GM19455 (cell line): ENCODE results near the gene HOTAIR.

ENCODE experiments used
- ATAC-seq: cut with Tn5 transposase; IDR thresholded peaks from one replicate; pipeline ENCODE4 v1.9.1; 2021; ENCODE audit not compliant: unreplicated experiment

HOTAIR gene

DNA sequence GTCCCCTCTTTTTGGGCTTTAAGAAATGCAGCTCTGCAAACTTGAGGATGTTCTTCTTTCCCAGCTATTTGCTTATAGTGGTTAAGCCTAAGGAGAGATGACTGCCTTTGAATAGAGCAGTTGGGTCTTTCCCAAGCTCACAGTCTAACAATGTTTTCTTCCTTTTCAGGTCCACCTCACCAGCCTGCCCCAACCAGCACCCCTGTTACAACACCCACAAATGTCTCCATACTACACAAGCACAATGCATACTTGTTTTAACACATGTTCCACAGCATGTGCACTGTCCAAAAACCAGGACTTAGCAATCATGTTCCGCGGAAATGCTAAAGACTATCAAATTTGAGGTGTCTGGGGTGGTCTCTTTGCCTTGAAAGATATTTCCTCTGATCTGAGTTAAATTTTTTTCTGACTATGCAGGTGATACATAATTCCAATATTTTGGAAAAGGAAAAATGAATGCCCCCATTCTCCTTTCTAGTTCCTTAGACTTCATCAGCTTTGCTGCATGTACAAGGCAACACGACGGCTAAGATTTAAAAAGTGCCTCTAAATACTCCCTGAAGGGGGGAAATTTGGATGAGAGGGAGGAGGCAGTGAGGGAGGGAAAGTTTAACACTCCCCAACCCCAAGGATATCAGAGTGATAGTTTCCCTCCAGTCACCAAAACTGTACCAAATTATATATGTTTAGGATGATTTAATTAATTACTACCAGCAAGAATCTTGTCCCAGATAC, 42.7 kb downstream of the HOTAIR start:
- ATAC-seq: no peak

DNA sequence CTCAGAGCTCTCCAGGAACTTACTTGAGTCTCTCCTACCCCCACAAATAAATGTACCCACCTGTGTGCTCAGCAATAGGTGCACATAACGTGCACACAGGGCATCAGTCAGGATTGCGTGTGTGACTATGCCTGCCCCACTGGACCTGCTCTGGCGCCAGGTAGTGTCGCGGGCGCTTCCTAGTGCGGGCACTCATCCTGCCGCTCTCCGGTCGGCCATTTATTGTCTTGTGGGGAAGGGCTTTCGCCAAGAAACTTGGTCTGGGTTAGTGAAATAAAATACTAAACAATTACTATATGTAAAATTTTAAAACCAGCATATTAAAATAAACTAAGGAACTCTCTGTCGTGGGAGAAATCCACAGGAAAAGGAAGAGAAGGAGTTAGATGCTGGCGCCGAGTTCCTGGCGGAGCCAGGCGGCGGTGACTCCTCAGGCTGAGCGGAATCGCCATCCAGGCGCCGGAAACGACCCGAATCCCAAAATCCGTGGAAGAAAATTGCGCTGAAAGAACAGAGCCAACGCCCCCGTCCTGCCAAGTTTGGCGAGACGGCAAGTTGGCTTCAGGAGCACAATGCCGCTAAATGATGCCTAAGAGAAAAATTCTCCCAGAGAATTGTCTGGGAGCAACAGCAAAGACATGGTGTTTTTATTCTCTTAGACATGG, 44.0 kb downstream of the HOTAIR start:
- ATAC-seq: no peak

DNA sequence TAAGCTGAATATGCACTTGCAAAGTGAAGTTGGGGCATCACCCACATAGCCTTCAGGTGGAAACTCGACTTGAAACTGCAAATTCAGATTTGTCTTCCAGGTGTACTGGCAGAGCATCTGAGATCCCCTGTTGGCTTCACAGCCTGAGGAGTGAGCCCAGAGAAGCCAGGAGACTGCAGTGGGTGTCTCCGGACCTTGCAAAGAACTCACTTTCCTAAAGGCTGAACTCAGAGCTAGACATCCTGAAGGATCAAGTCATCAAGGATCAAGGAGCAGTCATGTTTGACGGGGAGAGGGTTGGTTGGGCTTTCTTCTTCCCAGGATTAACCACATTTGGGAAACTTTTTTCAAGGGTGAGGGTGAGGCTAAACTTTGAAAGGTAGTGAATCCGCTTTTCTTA, 45.2 kb downstream of the HOTAIR start:
- ATAC-seq: no peak

DNA sequence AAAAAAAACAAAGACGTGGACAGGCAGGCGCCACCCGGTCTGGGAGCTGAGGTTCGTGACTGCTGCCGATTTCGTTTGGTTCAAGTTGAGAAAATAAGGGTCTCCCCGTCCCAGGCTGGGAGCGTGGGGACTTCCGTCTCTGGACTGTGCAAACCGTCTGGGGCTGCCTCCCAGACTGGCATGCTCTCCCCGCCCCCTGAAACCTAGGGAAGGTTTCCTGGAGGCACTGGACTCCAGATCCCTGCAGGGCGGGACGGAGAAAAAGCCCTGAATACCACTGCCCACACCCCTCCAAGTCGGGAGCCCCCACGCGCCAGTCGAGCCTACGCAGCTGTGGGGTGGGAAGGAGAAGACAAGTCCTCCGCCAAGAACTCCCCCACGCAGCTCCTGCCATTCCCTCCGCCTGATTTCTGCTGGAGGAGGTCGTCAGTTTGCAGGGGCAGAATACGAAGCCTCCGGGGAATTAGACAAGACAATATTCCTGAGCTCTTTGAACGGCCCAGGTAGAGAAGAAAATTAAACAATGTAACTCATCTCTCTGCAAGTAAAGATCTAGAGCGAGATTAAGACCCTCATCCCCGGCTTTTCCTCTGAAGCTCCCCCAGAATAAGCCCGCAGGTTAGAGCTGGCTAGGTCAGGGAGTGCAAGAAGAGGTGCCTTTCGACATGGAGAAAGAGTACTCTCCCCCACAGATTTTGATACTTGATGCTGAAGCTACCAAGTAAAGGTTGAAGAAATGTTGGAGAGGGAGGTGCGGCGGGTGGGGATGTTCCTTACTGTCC, 46.5 kb downstream of the HOTAIR start:
- no peak for ATAC-seq

DNA sequence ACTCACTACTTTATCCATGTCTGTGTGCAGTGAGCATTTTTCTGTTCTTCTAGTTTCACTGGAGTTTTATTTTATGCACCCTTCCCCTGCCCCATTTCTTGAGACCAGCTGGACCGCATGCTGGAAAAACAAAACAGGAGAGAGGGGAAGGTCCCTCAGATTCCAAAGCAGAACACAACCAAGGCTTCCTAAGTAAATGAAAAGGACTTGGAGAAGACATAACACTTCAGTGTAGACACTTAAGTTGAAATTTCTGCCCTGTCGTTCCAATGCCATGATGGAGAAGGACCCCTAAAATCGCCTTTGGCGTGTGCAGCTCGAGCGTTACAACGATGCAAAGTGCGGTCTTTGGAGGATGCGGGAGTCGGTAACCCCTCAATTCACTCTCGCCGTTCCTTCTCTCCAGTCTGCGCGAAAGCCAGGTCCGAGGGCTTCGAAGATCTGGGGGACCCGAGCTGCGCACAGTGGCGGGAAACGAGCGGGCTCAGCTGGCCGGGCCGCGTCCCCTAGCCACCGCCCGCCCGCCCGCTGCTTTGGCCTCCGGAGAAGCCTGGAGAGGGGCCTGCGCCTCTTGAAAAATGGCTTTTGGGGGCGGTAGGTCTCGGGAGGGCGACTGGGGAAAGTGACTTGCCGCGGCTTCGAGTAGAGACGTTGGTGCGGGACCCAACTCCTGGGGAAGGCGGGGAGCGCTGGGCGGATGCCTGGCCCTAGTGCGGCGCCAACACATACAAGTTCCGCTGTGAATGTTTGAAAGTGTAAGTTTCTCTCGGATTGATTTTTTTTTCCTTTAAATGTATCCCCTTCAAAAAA, 47.3 kb downstream of the HOTAIR start:
- ATAC-seq: no peak

DNA sequence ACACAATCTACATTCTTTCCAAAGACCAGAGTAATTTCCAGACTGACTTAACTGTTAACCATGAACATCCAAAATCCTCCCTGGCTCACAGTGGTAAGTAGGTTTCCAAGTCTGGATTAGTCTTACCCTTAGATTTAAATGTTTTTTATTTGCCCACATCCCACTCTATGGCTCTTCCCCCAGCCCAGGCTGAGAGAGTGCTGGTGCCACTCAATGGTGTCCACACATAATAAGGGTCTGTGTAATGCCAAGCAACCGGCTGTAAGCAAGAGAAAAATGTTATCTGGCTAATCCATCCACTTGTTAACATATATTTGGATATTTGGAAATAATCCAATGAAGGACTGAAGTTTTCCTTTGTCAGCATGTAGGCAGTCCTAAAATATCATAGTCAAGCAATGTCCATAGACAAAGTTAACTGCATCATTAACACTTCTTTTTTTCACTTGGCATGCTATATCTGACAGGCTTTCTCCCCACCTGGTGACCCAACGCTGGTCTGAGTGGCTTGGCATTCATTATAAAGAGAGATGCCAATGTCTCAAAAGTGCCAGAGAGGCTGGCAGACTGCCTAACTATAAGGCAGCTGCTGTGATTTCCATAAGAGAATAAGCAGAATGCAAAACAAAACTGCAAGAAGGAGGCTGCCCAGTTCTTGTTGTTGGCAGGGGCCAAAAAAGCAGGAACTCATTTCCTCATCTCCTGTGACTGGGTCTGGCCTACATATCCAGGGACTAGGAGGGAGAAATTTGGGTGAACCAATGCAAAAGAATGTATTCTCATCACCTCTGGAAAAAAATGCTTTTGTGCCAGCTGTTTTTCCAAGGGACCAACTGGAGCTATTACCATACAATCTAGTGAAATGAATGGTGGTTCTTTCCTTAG, 50.0 kb downstream of the HOTAIR start:
- no peak for ATAC-seq

DNA sequence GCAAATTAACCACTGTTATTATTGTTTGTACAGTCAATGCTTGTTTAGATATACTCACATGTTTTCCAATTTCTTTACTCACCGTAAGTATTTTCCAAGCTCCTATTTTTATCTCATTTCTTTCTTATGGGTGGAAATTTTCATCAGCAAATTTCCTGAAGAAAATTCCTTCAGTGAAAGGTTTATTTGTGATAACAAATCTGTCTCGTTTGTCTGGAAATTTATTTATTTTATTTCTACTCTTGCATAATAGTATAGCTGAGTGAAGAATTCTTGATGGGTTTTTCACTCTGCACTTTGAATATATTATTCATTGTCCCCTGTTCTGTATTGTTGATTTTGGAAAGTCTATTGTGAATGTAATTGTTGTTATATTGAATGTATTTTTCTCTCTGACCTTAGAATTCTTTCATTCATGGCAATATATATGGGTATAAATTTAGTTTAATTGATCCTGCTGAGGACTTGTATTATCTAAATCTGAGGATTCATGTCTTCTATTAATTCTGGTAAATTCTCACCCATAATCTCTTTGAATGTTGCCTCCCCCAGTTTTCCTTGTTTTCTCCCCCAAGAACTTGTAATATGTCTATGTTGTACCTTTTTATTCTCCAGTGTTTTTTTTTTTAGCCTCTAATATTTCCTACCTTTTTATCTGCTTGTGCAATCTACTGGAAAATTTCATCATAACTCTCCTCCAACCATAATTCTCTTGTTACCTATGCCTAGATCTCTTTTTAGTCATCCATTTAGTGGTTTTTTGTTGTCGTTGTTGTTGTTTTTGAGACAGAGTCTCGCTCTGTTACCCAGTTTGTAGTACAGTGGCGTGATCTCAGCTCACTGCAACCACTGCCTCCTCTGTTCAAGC, 57.7 kb downstream of the HOTAIR start:
- no peak for ATAC-seq
